B cell (primary cell): ENCODE data around the gene TSEN54. TPM values are rescaled to one million over a fixed set of nuclear protein-coding genes. Genes with fewer than 3 reads are reported as not detected.

Experiments
- ATAC-seq: fragments of 200-7000 bp; cut with Tn5 transposase; one replicate; pipeline ENCODE4 v1.10.0; 2021; ENCODE audit warnings: low read depth, mild to moderate bottlenecking, moderate number of reproducible peaks, moderate library complexity
- CTCF ChIA-PET: fragments of 350-600 bp; sonication (Branson Sonifier 250); formaldehyde crosslinking; loops from one replicate; lab custom pipeline; 2021; ENCODE audit warnings: antibody characterized with exemption, inconsistent platforms; lab: Charles Lee
- POLR2A ChIA-PET: fragments of 350-600 bp; sonication (Branson Sonifier 250); formaldehyde crosslinking; loops from one replicate; lab custom pipeline; 2021; ENCODE audit warnings: antibody characterized with exemption; lab: Charles Lee
- DNase-seq: peaks from one replicate; pipeline ENCODE4 v3.0.0; 2013
- H2AFZ ChIP-seq: 2 replicates; pipeline ENCODE4 v1.6.1; 2012; ENCODE audit warnings: mild to moderate bottlenecking, low read depth, low read length; ENCODE audit not compliant: insufficient read depth, poor library complexity, severe bottlenecking
- H3K27ac ChIP-seq, 2 donors: 1 replicate in 1 of 2; 2 replicates in 1 of 2; pipeline ENCODE4 v1.5.1; 2012 to 2013; ENCODE audit warnings: low read length in 2 of 2, mild to moderate bottlenecking in 2 of 2, moderate library complexity in 1 of 2
- H3K27me3 ChIP-seq, 4 experiments: fragments of 200-600 bp in 1 of 4; sonication (generic) in 1 of 4; replicated peaks in 1 of 4; 1 replicate in 2 of 4; 2 replicates in 2 of 4; pipeline versions ENCODE4 v1.6.1 to v1.7.0; 2013 to 2016; ENCODE audit warnings: low read length in 3 of 4, mild to moderate bottlenecking in 2 of 4, mixed read lengths in 1 of 4, moderate library complexity in 1 of 4; ENCODE audit not compliant: insufficient read depth in 4 of 4, control insufficient read depth in 3 of 4; ENCODE audit errors: control extremely low read depth in 1 of 4
- H3K36me3 ChIP-seq, 2 experiments: replicated peaks in 1 of 2; 1 replicate in 1 of 2; 2 replicates in 1 of 2; pipeline versions ENCODE4 v1.6.1 to v1.7.1; 2013; ENCODE audit warnings: low read length in 1 of 2; ENCODE audit not compliant: insufficient read depth in 2 of 2, control insufficient read depth in 1 of 2; ENCODE audit errors: control extremely low read depth in 1 of 2, extremely low read depth in 1 of 2
- H3K4me1 ChIP-seq, 2 donors: fragments of 200-600 bp in 1 of 2; sonication (generic) in 1 of 2; 1 replicate in 1 of 2; 2 replicates in 1 of 2; pipeline versions ENCODE4 v1.5.1 to v1.6.1; 2013 to 2017; ENCODE audit warnings: low read length in 2 of 2; ENCODE audit not compliant: control insufficient read depth in 2 of 2, insufficient read depth in 2 of 2
- H3K4me2 ChIP-seq: replicated peaks from 2 replicates; pipeline ENCODE3; 2012; ENCODE audit warnings: mild to moderate bottlenecking, low read depth, low read length; ENCODE audit not compliant: poor library complexity, severe bottlenecking
- H3K4me3 ChIP-seq, 5 experiments: fragments of 200-600 bp in 1 of 5; sonication (generic) in 1 of 5; 1 replicate in 3 of 5; 2 replicates in 2 of 5; pipeline versions ENCODE4 v1.5.1 to v1.7.0; 2011 to 2016; ENCODE audit warnings: low read length in 4 of 5, mild to moderate bottlenecking in 4 of 5, low read depth in 2 of 5, control low read depth in 1 of 5, moderate library complexity in 1 of 5; ENCODE audit not compliant: insufficient read depth in 1 of 5; ENCODE audit errors: control extremely low read depth in 1 of 5, extremely low read depth in 1 of 5
- H3K79me2 ChIP-seq: fragments of 200-600 bp; sonication (generic); one replicate; pipeline ENCODE4 v1.6.0; 2016; ENCODE audit warnings: low read length; ENCODE audit not compliant: control insufficient read depth, insufficient read depth
- H3K9ac ChIP-seq: fragments of 200-600 bp; sonication (generic); 2 replicates; pipeline ENCODE4 v1.6.1; 2017; ENCODE audit warnings: mild to moderate bottlenecking, low read length, moderate library complexity
- H3K9me3 ChIP-seq, 3 donors: one replicate each; pipeline versions ENCODE4 v1.6.1 to v1.7.1; 2013; ENCODE audit warnings: low read length in 2 of 3; ENCODE audit not compliant: control insufficient read depth in 2 of 3, insufficient read depth in 1 of 3; ENCODE audit errors: control extremely low read depth in 1 of 3
- H4K20me1 ChIP-seq: 2 replicates; pipeline ENCODE4 v1.6.0; 2012; ENCODE audit warnings: mild to moderate bottlenecking, low read length; ENCODE audit not compliant: insufficient read depth, control insufficient read depth, poor library complexity, severe bottlenecking
- H3K27ac Mint-ChIP-seq: one replicate; pipeline ENCODE4 v1.8.0; 2021; ENCODE audit warnings: mixed read lengths
- H3K27me3 Mint-ChIP-seq: one replicate; pipeline ENCODE4 v1.8.0; 2021; ENCODE audit warnings: mixed read lengths
- H3K4me1 Mint-ChIP-seq: one replicate; pipeline ENCODE4 v1.8.0; 2021; ENCODE audit warnings: mixed read lengths
- H3K4me3 Mint-ChIP-seq: one replicate; pipeline ENCODE4 v1.8.0; 2021; ENCODE audit warnings: mixed read lengths
- H3K9me3 Mint-ChIP-seq: one replicate; pipeline ENCODE4 v1.8.0; 2022; ENCODE audit warnings: mixed read lengths; ENCODE audit not compliant: insufficient read depth
- EZH2 ChIP-seq: IDR thresholded peaks from 2 replicates; pipeline ENCODE4 v1.6.1; 2012; ENCODE audit warnings: borderline replicate concordance, low read depth, mild to moderate bottlenecking, moderate library complexity, low read length; ENCODE audit not compliant: insufficient read depth, poor library complexity, severe bottlenecking
- WGBS: methylation state at CpG from one replicate; pipeline ENCODE4 v1.1.5; 2013; ENCODE audit warnings: missing lambda C conversion rate; ENCODE audit not compliant: insufficient coverage; 5-methylcytosine and 5-hydroxymethylcytosine counted together
- intact Hi-C: fragments of 100-400 bp; cut with micrococcal nuclease; formaldehyde crosslinking; loops from one replicate; pipeline ENCODE4 v1.10.0; 2022
- polyA plus RNA-seq: library from polyadenylated mRNA; depleted of rRNA; stranded (reverse); fragments of >200 nt; gene quantifications from 2 replicates; pipeline ENCODE4 v1.2.3, GENCODE V29; 2012
- total RNA-seq, 2 donors: library from RNA; stranded (reverse); fragments of 120-200 nt in 1 of 2; gene quantifications; 1 replicate in 1 of 2; 2 replicates in 1 of 2; pipeline versions ENCODE4 v1.2.3 to v1.2.4, GENCODE V29; 2013 to 2022
- TF ChIP-seq, protein P1 (sequence below): fragments of 200-600 bp; IDR thresholded peaks from one replicate; pipeline ENCODE4 v1.8.0; 2022; ENCODE audit warnings: antibody characterized with exemption, mild to moderate bottlenecking

Gene TSEN54
- total and polyA plus RNA-seq, 2 donors (not counting 1 experiment from before 2014, with no cell fraction given), result 33.0 to 45.9 TPM

DNA sequence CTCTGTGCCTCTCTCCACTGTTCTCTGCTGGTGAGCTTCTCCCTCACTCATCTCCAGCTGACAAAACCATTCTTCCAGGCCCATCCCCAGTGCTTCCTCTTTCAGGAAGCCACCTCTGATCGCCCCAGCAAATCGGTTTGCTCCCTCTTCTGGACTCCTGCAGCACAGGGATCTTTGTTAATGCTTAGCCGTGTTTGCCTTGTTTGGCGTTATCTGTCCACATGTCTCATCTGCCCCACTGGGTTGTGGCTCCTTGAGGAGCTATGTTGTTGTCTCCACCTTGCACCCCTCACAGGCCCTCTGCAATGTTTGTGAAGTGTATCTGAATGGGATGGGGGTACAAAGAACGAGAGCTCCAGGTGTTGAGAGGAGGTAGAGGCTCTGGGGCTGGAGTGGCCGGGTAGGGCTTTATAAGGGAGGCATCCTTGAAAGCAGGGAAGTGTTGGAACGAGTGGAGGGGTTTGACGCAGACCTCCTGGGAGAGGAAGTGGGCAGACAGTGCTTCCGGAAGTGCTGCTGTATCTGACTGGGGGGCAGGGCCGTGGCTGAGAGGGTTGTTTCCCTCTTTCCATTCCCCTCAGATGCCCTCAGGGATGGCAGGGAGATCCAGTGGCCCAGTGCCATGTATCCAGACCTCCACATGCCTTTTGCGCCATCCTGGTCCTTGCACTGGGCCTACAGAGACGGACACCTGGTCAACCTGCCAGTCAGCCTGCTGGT, 28.8 kb upstream of the TSEN54 start:
- H3K27ac ChIP-seq, result peak overlapping the region; percentile 72 to 74
- H3K9me3 Mint-ChIP-seq, result no peaks in the 10 kb centered on the region
- CTCF ChIA-PET, result no interaction called here
- POLR2A ChIA-PET, result no interaction called here
- peak overlapping the region; percentile 50 for H3K9ac ChIP-seq
- ATAC-seq, result peak; percentile 78
- DNase-seq, result peak; percentile 64
- H3K79me2 ChIP-seq, result peaks cover 12% of the 10 kb centered on the region
- intact Hi-C loops, result no loop called here
- peaks cover 15 to 19% of the 10 kb centered on the region in 2 donors for H3K4me1 ChIP-seq
- TF ChIP-seq, protein P1, sequence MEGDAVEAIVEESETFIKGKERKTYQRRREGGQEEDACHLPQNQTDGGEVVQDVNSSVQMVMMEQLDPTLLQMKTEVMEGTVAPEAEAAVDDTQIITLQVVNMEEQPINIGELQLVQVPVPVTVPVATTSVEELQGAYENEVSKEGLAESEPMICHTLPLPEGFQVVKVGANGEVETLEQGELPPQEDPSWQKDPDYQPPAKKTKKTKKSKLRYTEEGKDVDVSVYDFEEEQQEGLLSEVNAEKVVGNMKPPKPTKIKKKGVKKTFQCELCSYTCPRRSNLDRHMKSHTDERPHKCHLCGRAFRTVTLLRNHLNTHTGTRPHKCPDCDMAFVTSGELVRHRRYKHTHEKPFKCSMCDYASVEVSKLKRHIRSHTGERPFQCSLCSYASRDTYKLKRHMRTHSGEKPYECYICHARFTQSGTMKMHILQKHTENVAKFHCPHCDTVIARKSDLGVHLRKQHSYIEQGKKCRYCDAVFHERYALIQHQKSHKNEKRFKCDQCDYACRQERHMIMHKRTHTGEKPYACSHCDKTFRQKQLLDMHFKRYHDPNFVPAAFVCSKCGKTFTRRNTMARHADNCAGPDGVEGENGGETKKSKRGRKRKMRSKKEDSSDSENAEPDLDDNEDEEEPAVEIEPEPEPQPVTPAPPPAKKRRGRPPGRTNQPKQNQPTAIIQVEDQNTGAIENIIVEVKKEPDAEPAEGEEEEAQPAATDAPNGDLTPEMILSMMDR, result no peak
- no peak for TF ChIP-seq EZH2
- no peaks in the 10 kb centered on the region for H3K9me3 ChIP-seq
- H2AFZ ChIP-seq, result peak overlapping the region; percentile 94
- H3K27me3 Mint-ChIP-seq, result no peaks in the 10 kb centered on the region
- peak overlapping the region; percentile 75 for H3K4me3 Mint-ChIP-seq
- H3K4me1 Mint-ChIP-seq, result peaks cover 21% of the 10 kb centered on the region
- H3K4me2 ChIP-seq, result peak overlapping the region; percentile 75
- H3K27ac Mint-ChIP-seq, result peak overlapping the region; percentile 89
- 21% methylated on average over 10 of the region's 12 CpGs for WGBS
- H4K20me1 ChIP-seq, result no peaks in the 10 kb centered on the region
- no peaks in the 10 kb centered on the region for H3K27me3 ChIP-seq
- peaks cover 0 to 19% of the 10 kb centered on the region in 2 experiments for H3K36me3 ChIP-seq
- peak overlapping the region in 3 of 5 experiments; percentile 3 to 48 (median 11) for H3K4me3 ChIP-seq

DNA sequence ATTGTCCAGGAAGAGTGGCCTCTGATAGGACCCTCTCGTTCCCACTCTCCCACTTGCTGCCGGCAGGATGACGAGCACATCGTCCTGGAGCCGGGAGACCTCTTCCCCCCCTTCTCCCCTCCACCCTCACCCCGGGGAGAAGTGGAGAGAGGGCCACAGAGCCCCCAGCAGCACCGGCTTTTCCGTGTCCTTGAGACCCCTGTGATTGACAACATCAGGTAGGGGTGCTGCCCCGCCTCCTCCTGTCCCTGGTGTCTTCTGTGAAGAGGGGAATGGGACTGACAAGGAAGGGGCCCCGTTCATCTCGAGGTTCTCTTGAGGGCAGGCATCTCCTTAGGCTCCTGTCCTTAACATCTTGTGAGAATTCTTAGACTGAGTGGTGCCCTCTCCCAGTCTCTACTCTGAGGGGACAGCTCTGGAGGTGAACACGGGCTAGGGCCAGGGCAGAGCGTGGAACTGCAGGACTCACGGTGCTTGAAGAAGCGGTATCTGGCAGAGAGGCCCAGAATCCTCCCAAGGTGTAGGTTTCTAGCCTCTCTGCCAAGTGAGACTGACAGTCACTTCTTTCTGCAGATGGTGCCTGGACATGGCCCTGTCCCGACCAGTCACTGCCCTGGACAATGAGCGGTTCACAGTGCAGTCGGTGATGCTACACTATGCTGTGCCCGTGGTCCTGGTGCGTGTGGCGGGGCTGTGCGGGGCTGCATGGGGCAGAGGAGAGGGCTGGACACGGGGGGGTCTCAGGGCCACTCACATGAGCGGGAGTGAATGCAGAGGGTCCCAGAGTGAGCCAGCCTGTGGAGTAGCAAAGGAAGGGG, 27.4 kb upstream of the TSEN54 start:
- H3K27me3 ChIP-seq, result no peaks in the 10 kb centered on the region
- no peak for ATAC-seq
- no peak for DNase-seq

More for the DNA sequence above, 27.4 kb upstream of the TSEN54 start:
- Histone ChIP-seq H3K4me2 (no peak overlapping the region), H3K36me3 (peaks cover 0 to 32% of the 10 kb centered on the region in 2 experiments), H3K4me1 (peaks cover 15 to 19% of the 10 kb centered on the region in 2 donors), H3K9me3 (no peaks in the 10 kb centered on the region), H3K4me3 (no peak overlapping the region), H3K27ac (no peak overlapping the region), H2AFZ (no peak overlapping the region), H3K9ac (no peak overlapping the region), H3K79me2 (peaks cover 5% of the 10 kb centered on the region), H4K20me1 (no peaks in the 10 kb centered on the region)
- CTCF ChIA-PET, result no interaction called here
- POLR2A ChIA-PET, result no interaction called here
- H3K4me1 Mint-ChIP-seq, result peaks cover 21% of the 10 kb centered on the region
- intact Hi-C loops, result no loop called here
- H3K4me3 Mint-ChIP-seq, result no peak overlapping the region
- H3K27ac Mint-ChIP-seq, result peak overlapping the region; percentile 10
- H3K9me3 Mint-ChIP-seq, result no peaks in the 10 kb centered on the region
- TF ChIP-seq, protein P1, result no peak
- TF ChIP-seq EZH2, result no peak
- WGBS, result 97% methylated on average over 18 of the region's 24 CpGs
- H3K27me3 Mint-ChIP-seq, result no peaks in the 10 kb centered on the region
